A172 (cell line): ENCODE results near the gene LARGE1. TPM values are rescaled to one million over a fixed set of nuclear protein-coding genes. Genes with fewer than 3 reads are reported as not detected.

ENCODE experiments used
- DNase-seq: peaks from one replicate; pipeline ENCODE4 v3.0.0-alpha.2; 2015; ENCODE audit warnings: low spot score
- total RNA-seq: library from RNA; depleted of rRNA; stranded (reverse); fragments of >200 nt; shearing (Covaris generic); gene quantifications from 2 replicates; pipeline ENCODE4 v1.2.3, GENCODE V29; 2014

LARGE1 gene
- total RNA-seq, 1 experiment from 2014 or later = 4.9 TPM

GRCh38 chr22:33658775-33659174, 261.5 kb downstream of the LARGE1 start:
- DNase-seq = no peak

- no peak for DNase-seq
These were observed 262.6 kb downstream of the LARGE1 start for GRCh38 chr22:33657670-33658069.

GRCh38 chr22:33656808-33657628, 263.3 kb downstream of the LARGE1 start:
- DNase-seq = no peak

- DNase-seq = no peak
These were observed 265.9 kb downstream of the LARGE1 start for GRCh38 chr22:33654173-33654895.

GRCh38 chr22:33653532-33654063, 266.7 kb downstream of the LARGE1 start:
- DNase-seq = no peak

GRCh38 chr22:33652615-33653014, 267.7 kb downstream of the LARGE1 start:
- DNase-seq = peak; percentile 59

- no peak for DNase-seq
These were observed 270.0 kb downstream of the LARGE1 start for GRCh38 chr22:33650244-33650643.

- no peak for DNase-seq
These were observed 271.8 kb downstream of the LARGE1 start for GRCh38 chr22:33648478-33648877.

- no peak for DNase-seq
These were observed 279.4 kb downstream of the LARGE1 start for GRCh38 chr22:33640900-33641299.

- DNase-seq = no peak
These were observed 280.6 kb downstream of the LARGE1 start for GRCh38 chr22:33639588-33640254.

GRCh38 chr22:33635766-33636165, 284.5 kb downstream of the LARGE1 start:
- DNase-seq = no peak

GRCh38 chr22:33631777-33632176, 288.5 kb downstream of the LARGE1 start:
- no peak for DNase-seq

GRCh38 chr22:33625959-33626358, 294.3 kb downstream of the LARGE1 start:
- no peak for DNase-seq

GRCh38 chr22:33620085-33620484, 300.2 kb downstream of the LARGE1 start:
- no peak for DNase-seq

- no peak for DNase-seq
These were observed 313.8 kb downstream of the LARGE1 start for GRCh38 chr22:33606504-33606903.

- DNase-seq = no peak
These were observed 314.6 kb downstream of the LARGE1 start for GRCh38 chr22:33605666-33606065.

- no peak for DNase-seq
These were observed 315.1 kb downstream of the LARGE1 start for GRCh38 chr22:33605221-33605620.

- no peak for DNase-seq
These were observed 319.2 kb downstream of the LARGE1 start for GRCh38 chr22:33601062-33601461.

GRCh38 chr22:33600595-33600994, 319.7 kb downstream of the LARGE1 start:
- no peak for DNase-seq

GRCh38 chr22:33600113-33600512, 320.2 kb downstream of the LARGE1 start:
- DNase-seq = no peak

- no peak for DNase-seq
These were observed 320.7 kb downstream of the LARGE1 start for GRCh38 chr22:33599596-33599995.

- DNase-seq = no peak
These were observed 321.5 kb downstream of the LARGE1 start for GRCh38 chr22:33598821-33599220.
